HT1080 (cell line): ENCODE results near the gene C17orf113. TPM values are rescaled to one million over a fixed set of nuclear protein-coding genes. Genes with fewer than 3 reads are reported as not detected.

Source experiments
- DNase-seq: peaks from one replicate; pipeline ENCODE4 v3.0.0-alpha.2; 2015; ENCODE audit warnings: low read depth
- total RNA-seq: library from RNA; depleted of rRNA; stranded (reverse); fragments of >200 nt; shearing (Covaris generic); gene quantifications from 2 replicates; pipeline ENCODE4 v1.2.3, GENCODE V29; 2014

The C17orf113 gene
- total RNA-seq, 1 experiment from 2014 or later = 0.23 TPM

DNA sequence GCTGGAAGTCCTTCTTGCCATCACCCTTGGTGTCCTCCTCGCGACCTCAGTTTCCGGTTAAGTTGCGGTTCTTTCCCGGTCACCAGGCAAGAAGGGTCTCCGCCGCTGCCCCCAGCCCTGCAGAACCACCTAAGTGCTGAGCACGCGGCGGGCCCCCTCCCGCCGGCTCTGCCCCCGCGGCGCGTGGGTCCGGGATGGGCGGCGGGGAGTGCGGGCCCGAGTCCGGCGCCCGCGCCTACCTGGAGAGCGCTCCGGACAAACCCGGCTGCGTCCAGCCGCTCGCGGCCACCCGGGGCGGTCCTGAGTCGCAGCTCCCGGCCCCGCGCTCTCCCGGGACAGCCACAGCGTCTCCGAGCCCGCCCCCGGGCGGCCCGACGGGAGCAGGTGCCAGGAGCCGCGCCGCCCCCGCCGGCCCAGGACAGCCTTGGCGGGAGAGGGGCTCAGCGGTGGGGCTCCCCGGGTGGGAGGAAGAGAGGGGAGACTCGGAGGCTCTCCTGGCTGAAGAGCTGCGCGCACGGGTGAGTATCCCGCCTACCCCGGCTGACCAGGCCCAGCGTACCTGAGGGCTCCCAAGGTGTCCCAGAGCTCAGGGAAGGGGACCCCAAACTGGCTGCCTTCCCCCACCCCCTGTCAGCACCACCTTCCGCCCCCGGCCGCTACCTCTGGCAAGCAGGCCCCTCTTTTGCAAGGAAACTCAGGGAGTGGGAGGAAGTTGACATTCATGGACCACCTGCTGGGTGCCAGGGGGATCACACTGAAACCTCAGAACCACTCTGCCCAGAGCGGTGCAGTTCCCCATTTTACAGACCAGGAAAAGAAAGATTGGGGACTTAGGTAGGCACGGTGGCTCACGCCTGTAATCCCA lies 22.2 kb upstream of the C17orf113 start:
- no peak for DNase-seq

DNA sequence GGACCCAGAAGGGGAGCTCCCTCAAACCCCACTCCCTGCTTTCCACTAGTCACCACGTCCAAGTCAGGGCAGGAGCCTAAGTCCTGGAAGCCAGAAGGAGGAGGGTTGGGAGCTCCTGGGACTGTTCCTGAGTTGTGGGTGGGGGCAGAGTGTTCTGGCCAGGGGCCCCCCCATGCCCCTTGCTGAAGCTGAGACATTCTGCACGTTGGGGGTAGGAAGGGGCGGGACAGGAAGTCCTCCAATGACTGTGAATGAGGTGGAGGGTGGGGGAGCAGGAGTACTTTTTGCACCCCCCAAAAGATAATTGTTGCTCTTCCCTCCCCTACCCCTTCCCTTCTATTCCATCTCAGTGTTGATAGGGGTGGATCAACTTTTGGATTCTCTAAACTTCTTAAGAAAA lies 21.4 kb upstream of the C17orf113 start:
- DNase-seq = no peak

DNA sequence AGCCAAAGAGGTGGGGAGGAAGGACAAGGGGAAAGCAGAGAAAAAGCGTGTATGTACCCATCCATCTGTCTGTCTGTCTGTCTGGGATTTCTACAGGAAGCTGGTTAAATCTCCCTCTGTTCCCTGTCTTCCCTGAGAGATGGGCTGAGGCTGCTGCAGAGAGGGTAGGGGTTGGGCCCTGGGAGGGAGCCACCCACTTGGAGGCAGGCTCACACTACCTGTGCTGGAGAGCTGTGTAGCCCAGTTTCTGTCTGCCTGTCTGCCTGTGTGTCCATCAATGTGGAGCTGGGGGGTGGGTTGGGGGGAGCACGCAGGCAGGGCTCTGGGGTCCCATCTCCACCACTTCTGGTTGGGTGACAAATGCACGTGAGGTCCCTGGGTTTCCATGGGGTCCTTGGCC lies 18.6 kb upstream of the C17orf113 start:
- DNase-seq = no peak

GRCh38 chr17:42067371-42068091 lies 17.1 kb upstream of the C17orf113 start:
- peak; percentile 39 for DNase-seq

DNA sequence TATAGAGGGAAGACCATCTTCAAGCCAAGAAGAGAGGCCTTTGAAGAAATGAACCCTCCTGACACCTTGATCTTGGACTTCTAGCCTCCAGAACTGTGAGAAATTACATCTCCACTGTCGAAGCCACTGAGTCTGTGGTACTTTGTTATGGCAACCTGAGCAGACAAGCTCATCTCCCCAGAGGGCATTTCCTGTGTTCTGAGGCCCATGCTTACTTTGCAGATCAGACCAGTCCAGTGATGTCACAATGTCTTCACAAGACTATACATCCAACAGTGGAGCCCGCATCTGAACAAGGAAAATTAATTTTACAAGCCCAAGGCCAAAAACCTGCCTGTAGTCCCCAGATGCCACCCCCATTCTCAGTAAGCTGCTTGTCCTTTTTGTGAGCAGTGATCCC lies 14.8 kb upstream of the C17orf113 start:
- no peak for DNase-seq

- DNase-seq = no peak
Observed at GRCh38 chr17:42062681-42063080, 12.3 kb upstream of the C17orf113 start.

DNA sequence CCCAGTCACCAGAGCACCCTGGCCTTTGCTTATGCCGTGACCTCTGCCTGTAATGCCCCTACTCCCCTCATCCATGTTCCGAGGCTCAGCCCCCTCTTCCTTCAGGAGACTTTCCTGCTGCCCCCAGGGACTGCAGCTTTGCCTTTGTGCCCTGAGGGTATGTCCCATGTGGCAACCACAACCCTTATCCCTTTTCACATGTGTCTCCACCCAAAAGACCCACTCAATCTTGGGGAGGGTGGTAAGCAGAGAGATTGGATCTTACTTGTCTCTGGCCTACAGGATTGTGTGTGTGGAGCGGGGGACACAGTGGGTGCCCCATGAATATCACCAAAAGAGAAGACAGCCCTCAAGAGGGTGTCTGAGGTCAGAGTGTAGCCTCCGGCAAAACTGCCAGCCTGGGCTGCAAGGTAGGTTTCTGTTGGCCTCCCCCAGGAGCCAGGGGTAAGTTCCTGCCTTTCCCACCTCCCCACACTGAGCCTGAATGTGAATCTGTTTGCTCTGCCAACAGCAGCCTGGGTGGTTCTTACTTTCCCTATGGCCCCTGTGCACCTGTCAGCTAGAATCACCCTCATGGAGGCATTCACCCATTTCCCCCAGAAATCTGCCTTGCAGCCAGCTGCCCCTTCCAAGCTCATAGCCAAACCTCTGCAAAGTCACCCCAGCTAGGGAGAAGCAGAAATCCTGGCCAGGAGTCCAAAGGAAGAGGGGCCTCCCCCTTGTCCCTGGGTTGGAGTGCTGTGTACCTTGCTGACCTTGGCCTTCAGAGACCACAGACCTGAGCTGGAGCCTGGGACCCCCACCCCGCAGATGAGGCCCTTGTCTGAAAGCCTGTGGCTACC lies 11.5 kb upstream of the C17orf113 start:
- no peak for DNase-seq

GRCh38 chr17:42060231-42060630 lies 9.8 kb upstream of the C17orf113 start:
- no peak for DNase-seq

DNA sequence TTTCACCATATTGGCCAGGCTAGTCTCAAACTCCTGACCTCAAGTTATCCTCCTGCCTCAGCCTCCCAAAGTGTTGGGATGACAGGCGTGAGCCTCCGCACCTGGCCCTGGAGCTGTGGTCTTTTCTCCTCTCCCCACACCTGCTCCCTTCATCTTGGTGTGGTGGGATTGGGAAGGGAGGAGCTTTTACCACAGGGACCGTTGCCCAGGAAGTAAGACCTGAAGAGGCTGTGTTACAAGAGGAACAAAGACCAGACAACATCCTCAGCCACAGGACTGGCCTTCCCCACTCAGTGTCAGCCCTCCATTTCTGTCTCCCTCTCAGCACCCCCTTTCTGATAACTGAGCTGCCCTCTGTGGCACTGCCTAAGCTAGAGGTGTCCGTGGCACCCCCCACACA lies 9.4 kb upstream of the C17orf113 start:
- DNase-seq = no peak

- DNase-seq = no peak
Observed at GRCh38 chr17:42058063-42058462, 7.7 kb upstream of the C17orf113 start.

GRCh38 chr17:42056635-42057034 lies 6.2 kb upstream of the C17orf113 start:
- no peak for DNase-seq

DNA sequence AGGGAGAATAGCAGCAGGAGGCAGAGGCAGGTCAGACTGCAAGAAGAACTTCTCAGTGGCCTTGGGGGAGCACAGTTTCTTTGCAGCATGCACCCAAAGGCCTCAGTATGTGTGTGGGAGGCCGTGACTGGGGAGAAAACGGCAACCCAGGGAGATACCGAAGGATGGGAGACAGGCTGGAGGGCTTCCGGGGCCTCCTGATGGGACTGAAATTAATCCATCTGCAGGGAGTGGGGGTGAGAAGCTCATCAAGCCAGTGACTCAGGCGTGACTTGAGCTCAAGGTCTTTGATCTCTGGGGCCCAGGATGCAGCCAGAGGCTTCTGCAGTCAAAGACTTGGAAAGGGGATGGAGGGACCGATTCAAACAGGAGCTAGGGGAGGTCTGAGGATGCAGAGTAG lies 5.1 kb upstream of the C17orf113 start:
- DNase-seq = peak; percentile 33

GRCh38 chr17:42055027-42055426 lies 4.6 kb upstream of the C17orf113 start:
- DNase-seq = no peak

- DNase-seq = no peak
Observed at GRCh38 chr17:42053731-42054500, 3.5 kb upstream of the C17orf113 start.

DNA sequence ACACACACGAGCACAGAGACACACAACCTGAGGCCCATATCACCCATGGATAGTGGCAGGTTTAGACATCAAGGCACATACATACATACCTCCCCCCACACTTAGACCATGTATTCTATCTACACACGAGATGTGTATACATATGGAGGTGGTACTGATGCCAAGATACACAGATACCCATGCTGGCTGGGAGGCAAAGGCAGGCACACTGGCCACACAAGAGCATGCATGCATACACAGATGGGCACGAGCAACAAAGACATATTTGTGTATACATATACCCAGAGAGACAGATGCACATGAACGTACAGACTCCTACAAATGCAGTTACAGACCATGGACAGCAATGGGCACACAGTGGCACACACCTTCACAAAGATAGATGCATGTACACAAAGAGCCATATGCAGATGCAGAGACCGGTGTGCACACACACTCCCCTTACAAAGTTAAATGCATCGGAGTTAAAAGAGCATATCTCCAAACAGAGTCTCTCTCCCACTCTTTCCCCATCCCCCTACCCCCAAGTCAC lies 2.0 kb upstream of the C17orf113 start:
- no peak for DNase-seq

DNA sequence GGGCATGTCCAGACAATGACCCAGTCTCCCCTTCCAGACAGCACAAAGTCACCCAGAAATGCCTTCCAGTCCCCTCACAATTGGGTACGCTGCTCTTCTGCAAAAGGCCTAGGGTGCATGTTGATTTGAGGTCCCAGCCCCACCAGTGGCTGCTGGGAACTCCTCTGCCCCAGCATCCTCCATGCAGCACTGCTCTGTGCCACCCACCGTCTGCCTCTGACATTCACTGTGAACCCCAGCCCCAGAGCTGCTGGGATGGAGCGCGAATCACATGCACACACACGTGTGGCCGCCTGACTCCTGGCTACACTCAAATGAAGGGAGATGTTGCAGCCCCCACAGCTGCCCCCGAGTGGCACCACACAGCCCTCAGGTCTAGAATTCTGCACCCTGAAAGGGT lies 1.2 kb upstream of the C17orf113 start:
- no peak for DNase-seq

DNA sequence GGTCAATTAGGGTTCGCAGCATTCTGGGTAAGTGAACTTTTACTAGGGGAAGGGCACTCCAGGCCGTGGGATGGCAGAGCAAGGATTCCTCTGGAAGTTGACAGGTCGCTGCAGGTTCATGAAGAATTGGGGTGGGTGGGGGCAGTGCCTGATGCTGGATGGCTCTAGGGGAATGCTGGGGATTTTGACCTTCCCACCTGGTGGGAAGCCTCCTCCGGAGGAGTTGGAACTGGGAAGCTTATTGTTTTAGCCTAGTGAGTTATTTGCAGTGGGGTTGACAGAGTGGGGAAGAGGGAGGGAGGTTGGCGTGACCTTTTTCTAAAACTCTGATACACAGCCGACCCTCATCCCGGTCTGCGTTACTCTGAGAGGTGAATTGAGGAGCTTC lies 606 bp upstream of the C17orf113 start:
- no peak for DNase-seq

- no peak for DNase-seq
Observed at GRCh38 chr17:42049834-42050392, 488 bp downstream of the C17orf113 start.

DNA sequence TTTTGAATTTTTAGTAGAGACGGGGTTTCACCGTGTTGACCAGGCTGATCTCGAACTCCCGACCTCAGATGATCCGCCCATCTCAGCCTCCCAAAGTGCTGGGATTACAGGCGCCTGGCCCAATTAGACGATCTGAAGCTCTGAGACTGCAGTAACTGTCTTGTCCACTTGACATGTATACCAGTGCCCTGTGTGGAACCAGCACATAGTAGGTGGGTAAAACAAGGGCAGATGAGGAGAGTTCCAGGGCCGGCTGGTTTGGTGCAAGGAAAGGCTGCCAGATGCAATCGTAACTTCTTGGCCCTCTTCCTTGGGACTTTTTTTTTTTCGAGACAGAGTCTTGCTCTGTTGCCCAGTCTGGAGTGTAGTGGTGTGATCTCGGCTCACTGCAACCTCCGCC lies 3.1 kb downstream of the C17orf113 start:
- no peak for DNase-seq

- DNase-seq = no peak
Observed at GRCh38 chr17:42045719-42046118, 4.7 kb downstream of the C17orf113 start.
